Stimulated activated CD4-positive, alpha-beta T cell treated with anti-CD3 and anti-CD28 coated beads, Interleukin-4, amount 100 ng/mL, for 24 hours (primary cell): ENCODE results near the gene ACSL5.

Experiments
- DNase-seq: peaks from one replicate; pipeline ENCODE4 v3.0.0-alpha.2; 2020

The ACSL5 gene

DNA sequence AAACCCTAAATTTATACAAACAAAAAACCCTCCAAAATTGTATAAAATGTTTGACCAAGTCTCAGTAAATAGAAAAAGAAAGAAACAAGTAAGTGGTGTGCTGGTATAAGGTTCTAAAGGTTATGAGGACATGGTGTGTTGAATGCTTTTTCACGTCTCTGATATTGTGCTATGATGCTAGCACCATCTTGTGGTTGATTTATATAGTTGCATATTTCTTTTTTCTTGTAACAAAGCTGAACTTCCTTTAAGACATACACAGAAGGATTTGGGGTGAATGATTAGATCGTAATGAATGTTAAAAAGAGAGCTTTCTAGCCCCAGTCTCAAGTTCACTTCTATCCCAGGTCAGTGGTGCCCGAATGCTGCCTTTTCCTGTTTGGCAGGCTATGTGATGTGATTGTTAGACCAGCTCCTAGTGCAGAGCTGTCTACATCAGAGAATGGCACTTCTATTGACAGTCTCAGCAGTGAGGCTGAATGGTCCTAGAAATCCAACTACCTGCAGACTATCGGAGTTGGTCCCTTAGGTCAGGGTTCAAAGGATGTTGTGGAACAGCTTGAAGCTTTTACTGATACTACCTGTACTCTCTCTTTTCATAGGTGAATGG is 98.1 kb downstream of the ACSL5 start:
- no peak for DNase-seq

DNA sequence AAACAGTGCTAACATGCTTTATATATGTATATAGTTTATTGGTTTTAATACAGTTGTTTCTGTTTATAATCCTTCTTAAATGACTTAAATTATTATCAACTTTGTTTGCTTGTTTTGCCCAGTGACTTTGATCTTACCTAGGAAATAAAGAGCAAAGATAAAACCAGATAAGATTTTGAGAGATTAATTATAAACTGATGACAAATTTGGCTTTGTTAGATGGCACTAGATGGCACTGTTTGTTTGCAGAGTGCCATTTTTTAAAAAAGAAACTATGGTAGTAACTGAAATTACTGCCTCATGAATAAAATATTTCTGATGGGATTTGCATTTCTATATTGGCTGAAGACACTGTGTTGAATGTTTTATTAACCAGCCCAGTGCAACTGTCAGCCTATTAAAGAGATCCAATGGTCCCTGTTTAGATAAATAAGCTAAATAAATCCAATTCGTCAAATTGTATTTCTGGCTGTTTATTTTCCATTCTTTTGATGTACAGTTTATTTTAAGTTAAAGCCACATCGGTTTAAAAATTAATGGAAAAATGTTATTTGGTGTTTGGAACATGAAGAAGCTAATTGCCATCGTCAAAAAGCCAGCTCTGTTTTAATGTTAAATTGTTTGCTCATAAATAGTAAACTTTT is 101.8 kb downstream of the ACSL5 start:
- DNase-seq, result no peak
